Measurements from ENCODE around the gene ZMYND8.
A peak's percentile ranks its signal among the peaks of the same experiment; 100 is the strongest.
"Not testable (repeated sequence)": the region's sequence is repeated elsewhere in the genome, so short reads cannot be mapped to it uniquely, and the experiment has no call there.

ZMYND8 gene

GRCh38 chr20:47356526-47357295 lies at the start of gene ZMYND8:
Gene ZMYND8, minus strand, starts transcription at chr20:47356699. Its CDS starts 29 bp downstream, at chr20:47356670.
- DNase-seq (ENCODE audit: extremely low read depth, low read depth): peak; percentile 77
- TF ChIP-seq, protein P1, sequence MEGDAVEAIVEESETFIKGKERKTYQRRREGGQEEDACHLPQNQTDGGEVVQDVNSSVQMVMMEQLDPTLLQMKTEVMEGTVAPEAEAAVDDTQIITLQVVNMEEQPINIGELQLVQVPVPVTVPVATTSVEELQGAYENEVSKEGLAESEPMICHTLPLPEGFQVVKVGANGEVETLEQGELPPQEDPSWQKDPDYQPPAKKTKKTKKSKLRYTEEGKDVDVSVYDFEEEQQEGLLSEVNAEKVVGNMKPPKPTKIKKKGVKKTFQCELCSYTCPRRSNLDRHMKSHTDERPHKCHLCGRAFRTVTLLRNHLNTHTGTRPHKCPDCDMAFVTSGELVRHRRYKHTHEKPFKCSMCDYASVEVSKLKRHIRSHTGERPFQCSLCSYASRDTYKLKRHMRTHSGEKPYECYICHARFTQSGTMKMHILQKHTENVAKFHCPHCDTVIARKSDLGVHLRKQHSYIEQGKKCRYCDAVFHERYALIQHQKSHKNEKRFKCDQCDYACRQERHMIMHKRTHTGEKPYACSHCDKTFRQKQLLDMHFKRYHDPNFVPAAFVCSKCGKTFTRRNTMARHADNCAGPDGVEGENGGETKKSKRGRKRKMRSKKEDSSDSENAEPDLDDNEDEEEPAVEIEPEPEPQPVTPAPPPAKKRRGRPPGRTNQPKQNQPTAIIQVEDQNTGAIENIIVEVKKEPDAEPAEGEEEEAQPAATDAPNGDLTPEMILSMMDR (IDR thresholded peaks at IDR 0.05; ENCODE audit: low read depth, low read length): no peak

- TF ChIP-seq, protein P1 (IDR thresholded peaks at IDR 0.05; ENCODE audit: low read depth, low read length): no peak
- DNase-seq (ENCODE audit: extremely low read depth, low read depth): no peak
Observed at GRCh38 chr20:47405775-47406325, 49.4 kb upstream of the ZMYND8 start.

DNA sequence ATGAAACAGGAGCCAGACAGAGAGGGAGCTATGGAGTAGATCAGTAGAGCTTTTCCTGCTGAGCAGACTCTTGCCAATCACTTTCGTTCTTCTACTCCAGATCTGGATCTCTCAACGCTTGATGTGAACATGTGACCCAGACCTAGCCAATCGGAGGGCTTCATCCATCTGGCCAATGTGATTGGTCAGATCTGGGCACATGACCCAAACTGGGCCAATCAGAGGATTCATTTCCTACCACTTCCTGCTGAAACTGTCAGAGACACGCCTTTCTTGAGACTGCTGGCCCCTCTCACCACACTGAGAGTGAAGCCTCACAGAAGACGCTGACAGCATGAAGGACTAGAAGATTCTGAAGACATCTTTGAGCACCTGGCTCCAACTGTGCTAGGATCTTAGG lies 44.2 kb upstream of the ZMYND8 start:
- TF ChIP-seq, protein P1 (IDR thresholded peaks at IDR 0.05; ENCODE audit: low read depth, low read length): no peak
- no peak for DNase-seq (ENCODE audit: extremely low read depth, low read depth)

GRCh38 chr20:47397652-47398301 lies 41.3 kb upstream of the ZMYND8 start:
- no peak for DNase-seq (ENCODE audit: extremely low read depth, low read depth)
- TF ChIP-seq, protein P1 (IDR thresholded peaks at IDR 0.05; ENCODE audit: low read depth, low read length): no peak

GRCh38 chr20:47396762-47397476 lies 40.4 kb upstream of the ZMYND8 start:
- no peak for DNase-seq (ENCODE audit: extremely low read depth, low read depth)
- TF ChIP-seq, protein P1 (IDR thresholded peaks at IDR 0.05; ENCODE audit: low read depth, low read length): no peak

DNA sequence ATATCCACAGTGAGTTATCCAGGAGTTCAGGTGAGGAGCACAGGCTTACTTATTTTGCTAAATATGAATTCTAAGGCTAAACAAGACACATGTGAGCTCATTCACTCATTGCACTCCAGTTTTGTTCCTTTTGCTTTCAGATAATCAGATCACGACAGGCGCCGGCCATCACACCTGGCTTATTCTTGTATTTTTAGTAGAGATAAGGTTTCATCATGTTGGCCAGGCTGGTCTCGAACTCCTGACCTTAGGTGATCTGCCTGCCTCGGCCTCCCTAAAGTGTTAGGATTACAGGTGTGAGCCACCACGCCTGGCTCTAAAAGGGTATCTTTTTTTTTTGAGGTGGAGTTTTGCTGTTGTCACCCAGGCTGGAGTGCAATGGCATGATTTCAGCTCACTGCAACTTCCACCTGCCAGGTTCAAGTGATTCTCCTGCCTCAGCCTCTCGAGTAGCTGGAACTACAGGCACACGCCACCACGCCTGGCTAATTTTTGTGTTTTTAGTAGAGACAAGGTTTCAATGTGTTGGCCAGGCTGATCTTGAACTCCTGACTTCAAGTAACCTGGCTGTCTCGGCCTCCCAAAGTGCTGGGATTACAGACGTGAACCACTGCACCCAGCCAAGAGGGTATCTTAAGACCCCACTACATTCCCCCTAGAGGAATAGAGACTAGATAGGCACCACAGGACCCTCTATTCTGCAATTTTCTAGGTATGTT lies 37.5 kb upstream of the ZMYND8 start:
- DNase-seq (ENCODE audit: extremely low read depth, low read depth): not testable (repeated sequence)

- TF ChIP-seq, protein P1 (IDR thresholded peaks at IDR 0.05; ENCODE audit: low read depth, low read length): no peak
- no peak for DNase-seq (ENCODE audit: extremely low read depth, low read depth)
Observed at GRCh38 chr20:47392721-47393073, 36.2 kb upstream of the ZMYND8 start.
